HG03442 (cell line): ENCODE data around the gene ETV6.
"Not testable (repeated sequence)": the region's sequence is repeated elsewhere in the genome, so short reads cannot be mapped to it uniquely, and the experiment has no call there.

Experiments
- ATAC-seq: cut with Tn5 transposase; IDR thresholded peaks from one replicate; pipeline ENCODE4 v1.9.1; 2021; ENCODE audit warnings: mild to moderate bottlenecking, moderate library complexity; ENCODE audit not compliant: unreplicated experiment

The ETV6 gene

GRCh38 chr12:11649413-11650285 lies at the start of gene ETV6:
Gene ETV6 (plus strand): TSS chr12:11649674. CDS start chr12:11650128, 454 bp downstream.
- peak; percentile 32 for ATAC-seq

GRCh38 chr12:11600199-11600598 lies 49.3 kb upstream of the ETV6 start:
- no peak for ATAC-seq

- ATAC-seq, result no peak
Observed at GRCh38 chr12:11601647-11602046, 47.8 kb upstream of the ETV6 start.

GRCh38 chr12:11607313-11608081 lies 42.0 kb upstream of the ETV6 start:
- ATAC-seq, result no peak

GRCh38 chr12:11609045-11609444 lies 40.4 kb upstream of the ETV6 start:
- ATAC-seq, result no peak

- no peak for ATAC-seq
Observed at GRCh38 chr12:11615481-11615880, 34.0 kb upstream of the ETV6 start.

GRCh38 chr12:11618046-11618445 lies 31.4 kb upstream of the ETV6 start:
- no peak for ATAC-seq

GRCh38 chr12:11621797-11622423 lies 27.6 kb upstream of the ETV6 start:
- ATAC-seq, result no peak

GRCh38 chr12:11622876-11623281 lies 26.6 kb upstream of the ETV6 start:
- no peak for ATAC-seq

- ATAC-seq, result no peak
Observed at GRCh38 chr12:11623382-11623781, 26.1 kb upstream of the ETV6 start.

- no peak for ATAC-seq
Observed at GRCh38 chr12:11624116-11624515, 25.4 kb upstream of the ETV6 start.

GRCh38 chr12:11627709-11628108 lies 21.8 kb upstream of the ETV6 start:
- not testable (repeated sequence) for ATAC-seq

GRCh38 chr12:11628353-11628752 lies 21.1 kb upstream of the ETV6 start:
- ATAC-seq, result no peak

- ATAC-seq, result no peak
Observed at GRCh38 chr12:11630046-11630706, 19.3 kb upstream of the ETV6 start.

GRCh38 chr12:11631288-11631687 lies 18.2 kb upstream of the ETV6 start:
- no peak for ATAC-seq

GRCh38 chr12:11631881-11632280 lies 17.6 kb upstream of the ETV6 start:
- not testable (repeated sequence) for ATAC-seq

GRCh38 chr12:11633968-11634367 lies 15.5 kb upstream of the ETV6 start:
- no peak for ATAC-seq

- no peak for ATAC-seq
Observed at GRCh38 chr12:11635341-11635740, 14.1 kb upstream of the ETV6 start.

- ATAC-seq, result no peak
Observed at GRCh38 chr12:11638315-11638916, 11.1 kb upstream of the ETV6 start.

- no peak for ATAC-seq
Observed at GRCh38 chr12:11639454-11639853, 10.0 kb upstream of the ETV6 start.

GRCh38 chr12:11641522-11641921 lies 8.0 kb upstream of the ETV6 start:
- ATAC-seq, result no peak
